GM10847 (cell line): ENCODE measurements around the gene ZBTB6.

Source experiments
- POLR2A ChIP-seq: IDR thresholded peaks from 2 replicates; pipeline ENCODE4 v1.6.1; 2011; ENCODE audit not compliant: insufficient read length; ENCODE audit errors: extremely low read depth

Gene ZBTB6

GRCh38 chr9:122912964-122913673 is at the start of gene ZBTB6:
ZBTB6 (minus strand) TSS chr9:122913323; CDS start chr9:122912072, 1,251 bp downstream.
- peak; percentile 56 for TF ChIP-seq POLR2A

DNA sequence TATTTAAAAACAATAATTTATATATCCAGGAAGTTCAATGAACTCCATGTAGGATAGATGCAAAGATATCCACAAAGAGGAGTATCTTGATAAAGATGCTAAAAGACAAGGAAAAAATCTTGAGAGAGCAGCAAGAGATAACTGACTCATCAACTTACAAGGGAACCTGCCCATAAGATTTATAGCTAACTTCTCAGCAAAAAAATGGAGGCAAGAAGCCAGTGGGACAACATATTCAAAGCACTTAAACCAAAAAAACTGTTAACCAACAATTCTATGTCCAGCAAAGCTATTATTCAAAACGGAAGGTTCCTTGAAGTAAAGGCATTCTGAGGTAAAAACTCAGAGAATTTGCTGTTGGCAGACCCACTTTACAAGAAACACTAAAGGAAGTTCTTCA is 48.0 kb upstream of the ZBTB6 start:
- no peak for TF ChIP-seq POLR2A

- no peak for TF ChIP-seq POLR2A
Measured at GRCh38 chr9:122955961-122956360, 42.8 kb upstream of the ZBTB6 start.

DNA sequence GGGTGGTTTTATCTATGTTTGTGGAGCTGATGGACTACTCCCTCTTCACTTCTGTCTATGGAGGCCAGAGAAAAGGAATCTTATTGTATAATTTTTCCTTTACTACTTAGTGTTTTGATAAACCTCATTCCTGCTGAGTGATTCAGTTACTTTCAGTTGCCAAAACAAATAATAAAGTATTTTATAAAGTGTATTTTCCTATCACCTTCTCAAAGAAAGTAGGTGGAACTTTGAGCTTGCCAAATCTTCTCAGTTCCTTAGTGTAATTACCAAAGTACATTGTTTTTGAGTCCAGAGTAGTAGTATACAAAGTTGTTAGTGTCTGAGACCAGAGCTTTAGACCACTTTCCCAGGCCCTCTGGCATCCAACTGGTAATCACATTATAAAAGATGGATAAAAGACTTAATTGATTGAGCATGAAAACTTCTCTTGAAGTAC is 41.1 kb upstream of the ZBTB6 start:
- TF ChIP-seq POLR2A: no peak

- no peak for TF ChIP-seq POLR2A
Measured at GRCh38 chr9:122951056-122951455, 37.9 kb upstream of the ZBTB6 start.

- no peak for TF ChIP-seq POLR2A
Measured at GRCh38 chr9:122950263-122950662, 37.1 kb upstream of the ZBTB6 start.

DNA sequence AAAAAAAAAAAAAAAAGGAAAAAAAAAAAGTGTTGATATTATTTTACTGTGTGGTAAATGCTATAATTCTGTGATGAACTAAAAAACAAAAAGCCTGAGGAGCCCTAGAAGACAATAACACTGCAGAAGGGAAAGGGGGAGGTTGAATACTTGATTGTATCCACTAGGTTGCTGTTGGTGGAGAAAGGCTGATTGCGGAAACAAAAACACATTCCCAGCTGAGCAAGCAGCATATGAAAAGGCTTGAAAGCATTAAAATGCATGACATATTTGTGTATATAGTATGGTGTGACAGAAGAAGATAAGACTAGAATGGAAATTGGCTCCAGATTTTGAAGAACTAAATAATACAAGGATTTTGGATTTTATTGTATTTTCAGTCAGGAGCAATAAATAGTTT is 36.6 kb upstream of the ZBTB6 start:
- no peak for TF ChIP-seq POLR2A

DNA sequence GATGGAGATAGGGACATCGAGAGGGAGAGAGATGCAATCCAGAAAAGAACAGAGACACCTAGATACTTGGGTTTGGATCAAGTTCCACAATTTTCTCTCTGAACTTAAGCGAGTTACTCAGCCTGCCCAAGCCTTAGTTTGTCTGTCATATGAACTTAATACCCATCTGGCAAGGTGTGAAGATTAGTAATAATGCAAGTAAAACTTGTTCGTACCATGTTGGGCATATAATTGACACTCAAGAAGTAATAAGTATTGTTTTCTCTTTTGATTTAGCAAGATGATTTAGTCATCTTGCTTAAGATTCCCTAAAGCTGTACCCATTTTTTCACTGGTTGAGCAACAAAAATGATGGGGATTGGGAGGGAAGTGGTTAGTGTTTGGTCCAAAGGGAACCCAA is 35.2 kb upstream of the ZBTB6 start:
- TF ChIP-seq POLR2A: no peak

DNA sequence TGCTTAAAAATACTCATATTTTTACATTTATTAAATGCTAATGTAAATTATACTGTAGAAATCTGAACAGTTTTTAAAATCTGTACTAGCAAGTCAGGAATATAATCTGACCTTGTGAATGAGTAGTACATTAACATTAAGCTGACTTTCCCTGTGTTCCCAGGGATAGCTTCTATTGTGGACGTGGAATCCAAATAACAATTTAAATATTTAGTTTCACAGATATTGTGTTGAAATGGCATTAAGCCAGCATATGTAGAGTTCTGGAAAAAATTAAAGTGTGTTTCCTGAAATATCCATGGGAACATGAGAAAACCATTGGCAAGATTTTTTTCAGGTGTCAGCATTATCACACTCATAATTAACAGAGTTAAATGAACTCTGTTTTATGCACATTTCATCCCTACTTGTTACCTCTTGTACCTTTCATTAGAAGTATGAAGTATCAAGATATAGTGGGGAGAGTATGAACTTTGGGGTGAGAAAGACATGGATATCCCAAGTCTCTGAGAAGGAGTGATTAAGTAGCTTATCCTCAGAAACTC is 33.4 kb upstream of the ZBTB6 start:
- TF ChIP-seq POLR2A: no peak

- no peak for TF ChIP-seq POLR2A
Measured at GRCh38 chr9:122944960-122945888, 32.1 kb upstream of the ZBTB6 start.

DNA sequence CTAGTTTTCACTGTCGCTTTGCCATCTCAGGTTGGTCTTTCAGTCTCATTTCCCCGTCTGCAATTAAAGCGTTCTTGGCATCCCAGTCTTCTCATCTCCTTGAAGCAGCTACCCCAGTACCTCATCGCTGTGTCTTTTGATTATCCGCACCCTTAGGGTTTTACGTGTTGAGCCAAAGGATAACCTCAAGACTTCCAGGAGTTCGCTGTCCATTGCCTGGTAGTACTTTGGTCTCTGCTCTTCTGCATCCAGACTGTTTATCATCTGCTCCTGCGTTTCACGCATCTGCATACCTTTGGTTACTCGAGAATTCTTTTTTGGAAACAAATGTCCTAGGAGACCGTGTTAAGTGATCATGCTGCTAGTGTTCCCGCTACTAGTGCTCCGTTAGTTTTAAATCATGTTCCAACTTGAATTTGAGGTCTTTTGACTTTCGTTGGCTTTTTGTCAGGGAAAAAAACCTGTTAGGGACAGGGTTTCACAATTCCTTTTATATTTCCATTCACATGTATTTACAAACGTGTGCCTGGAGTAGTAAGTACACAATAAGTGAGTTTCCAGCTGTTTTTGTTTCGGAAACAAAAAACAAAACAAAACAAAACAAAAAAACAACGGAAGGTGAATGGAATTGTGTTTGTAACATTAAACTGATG is 28.6 kb upstream of the ZBTB6 start:
- no peak for TF ChIP-seq POLR2A

DNA sequence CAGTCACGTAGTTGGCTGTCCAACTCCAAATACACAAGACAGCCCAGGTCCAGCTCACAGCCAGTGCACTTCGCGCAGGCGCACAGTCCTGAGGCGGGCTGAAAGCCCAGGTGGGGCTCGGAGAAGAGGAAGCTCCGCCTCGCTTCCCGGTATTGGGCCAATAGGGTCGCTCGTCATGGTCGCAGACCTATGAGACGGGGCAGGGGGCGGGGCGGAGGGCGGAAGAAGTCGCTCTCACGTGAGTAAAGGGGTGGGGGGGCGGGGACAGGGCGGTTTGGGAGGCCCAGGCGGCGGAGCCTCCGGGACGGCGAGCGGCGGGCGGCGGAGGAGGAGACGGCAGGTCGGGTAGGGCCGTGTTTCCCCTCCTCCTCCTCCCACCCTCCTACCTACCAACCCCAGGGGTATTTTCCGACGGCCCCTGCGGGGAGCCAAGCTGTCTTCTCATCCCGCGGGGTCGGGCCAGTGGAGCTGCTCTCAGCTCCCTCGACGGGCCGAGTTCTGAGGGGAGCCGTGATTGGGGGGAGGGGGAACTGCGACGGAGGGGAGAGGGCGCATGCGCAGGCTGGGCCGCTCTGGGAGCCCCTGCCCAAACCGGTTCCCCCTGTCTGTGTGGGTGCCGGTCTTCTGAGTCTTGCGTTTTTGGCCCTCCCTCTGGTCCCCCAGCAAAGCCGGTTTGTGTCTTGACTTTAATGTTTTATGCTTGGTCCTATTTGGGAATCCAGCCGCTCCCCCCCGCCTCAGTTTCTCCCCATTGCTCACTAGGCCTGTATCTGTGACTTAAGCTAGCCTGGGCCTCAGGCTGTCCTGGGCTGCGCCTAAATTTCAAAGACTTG is 27.8 kb upstream of the ZBTB6 start, which contains the start of gene RABGAP1:
RABGAP1 (plus strand) TSS at position 272 of the 833 bp plus-strand sequence. CDS start 16,040 bp downstream, outside the sequence.
- TF ChIP-seq POLR2A: peak; percentile 45

DNA sequence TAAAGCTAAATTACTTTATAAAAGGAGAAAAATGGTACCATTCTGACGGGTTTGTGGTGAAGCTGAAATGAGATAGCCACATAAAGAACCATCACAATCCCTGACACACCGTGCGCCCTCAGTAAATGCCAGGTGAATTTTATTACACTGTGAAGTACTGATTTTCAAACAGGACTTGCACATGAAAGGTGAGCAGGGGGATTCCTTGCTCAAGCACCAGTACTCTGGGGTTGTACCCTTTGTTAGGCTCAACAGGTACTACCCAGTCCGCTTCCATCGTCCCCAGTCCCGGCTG is 27.3 kb upstream of the ZBTB6 start:
- no peak for TF ChIP-seq POLR2A

GRCh38 chr9:122939601-122940000 is 26.5 kb upstream of the ZBTB6 start:
- no peak for TF ChIP-seq POLR2A

- TF ChIP-seq POLR2A: no peak
Measured at GRCh38 chr9:122936883-122937282, 23.8 kb upstream of the ZBTB6 start.
